HG03039 (cell line): ENCODE data around the gene CANX.
"Not testable (repeated sequence)": the region's sequence is repeated elsewhere in the genome, so short reads cannot be mapped to it uniquely, and the experiment has no call there.

Experiments used
- ATAC-seq: cut with Tn5 transposase; IDR thresholded peaks from one replicate; pipeline ENCODE4 v1.9.1; 2021; ENCODE audit warnings: mild to moderate bottlenecking, moderate library complexity; ENCODE audit not compliant: unreplicated experiment

CANX gene, protein sequence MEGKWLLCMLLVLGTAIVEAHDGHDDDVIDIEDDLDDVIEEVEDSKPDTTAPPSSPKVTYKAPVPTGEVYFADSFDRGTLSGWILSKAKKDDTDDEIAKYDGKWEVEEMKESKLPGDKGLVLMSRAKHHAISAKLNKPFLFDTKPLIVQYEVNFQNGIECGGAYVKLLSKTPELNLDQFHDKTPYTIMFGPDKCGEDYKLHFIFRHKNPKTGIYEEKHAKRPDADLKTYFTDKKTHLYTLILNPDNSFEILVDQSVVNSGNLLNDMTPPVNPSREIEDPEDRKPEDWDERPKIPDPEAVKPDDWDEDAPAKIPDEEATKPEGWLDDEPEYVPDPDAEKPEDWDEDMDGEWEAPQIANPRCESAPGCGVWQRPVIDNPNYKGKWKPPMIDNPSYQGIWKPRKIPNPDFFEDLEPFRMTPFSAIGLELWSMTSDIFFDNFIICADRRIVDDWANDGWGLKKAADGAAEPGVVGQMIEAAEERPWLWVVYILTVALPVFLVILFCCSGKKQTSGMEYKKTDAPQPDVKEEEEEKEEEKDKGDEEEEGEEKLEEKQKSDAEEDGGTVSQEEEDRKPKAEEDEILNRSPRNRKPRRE

DNA sequence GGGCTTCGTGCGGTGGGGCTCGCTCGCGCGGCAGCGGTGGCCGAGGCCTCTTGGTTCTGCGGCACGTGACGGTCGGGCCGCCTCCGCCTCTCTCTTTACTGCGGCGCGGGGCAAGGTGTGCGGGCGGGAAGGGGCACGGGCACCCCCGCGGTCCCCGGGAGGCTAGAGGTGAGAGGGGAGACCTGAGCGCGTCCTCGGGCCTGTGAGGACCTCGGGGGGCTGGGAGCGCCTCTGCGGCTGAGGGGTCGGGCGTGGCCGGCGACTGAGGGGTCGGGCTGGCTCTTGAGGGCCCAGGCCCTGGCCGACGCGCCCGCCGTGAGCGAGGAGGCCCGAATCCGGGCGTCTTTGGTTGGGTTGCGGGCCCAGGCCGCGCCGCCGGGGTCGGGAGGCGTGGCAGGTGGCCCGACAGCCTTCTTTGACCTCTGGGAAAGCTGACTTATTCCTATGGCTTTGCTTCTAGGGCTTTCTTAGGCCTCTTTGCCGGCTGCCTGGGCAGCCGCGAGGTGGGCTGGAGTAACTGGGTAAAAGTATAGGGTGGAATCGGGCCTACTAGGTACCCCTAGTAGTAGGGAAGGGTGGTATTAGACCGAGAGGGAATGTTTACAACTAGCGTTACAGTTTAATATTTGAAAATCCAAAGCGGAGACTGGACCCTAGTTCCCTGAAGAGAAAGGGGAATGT is at the start of gene CANX:
TSS of gene CANX (plus strand) at position 33 of the 681 bp plus-strand sequence. CDS start 6,715 bp downstream, outside the sequence.
- no peak for ATAC-seq

DNA sequence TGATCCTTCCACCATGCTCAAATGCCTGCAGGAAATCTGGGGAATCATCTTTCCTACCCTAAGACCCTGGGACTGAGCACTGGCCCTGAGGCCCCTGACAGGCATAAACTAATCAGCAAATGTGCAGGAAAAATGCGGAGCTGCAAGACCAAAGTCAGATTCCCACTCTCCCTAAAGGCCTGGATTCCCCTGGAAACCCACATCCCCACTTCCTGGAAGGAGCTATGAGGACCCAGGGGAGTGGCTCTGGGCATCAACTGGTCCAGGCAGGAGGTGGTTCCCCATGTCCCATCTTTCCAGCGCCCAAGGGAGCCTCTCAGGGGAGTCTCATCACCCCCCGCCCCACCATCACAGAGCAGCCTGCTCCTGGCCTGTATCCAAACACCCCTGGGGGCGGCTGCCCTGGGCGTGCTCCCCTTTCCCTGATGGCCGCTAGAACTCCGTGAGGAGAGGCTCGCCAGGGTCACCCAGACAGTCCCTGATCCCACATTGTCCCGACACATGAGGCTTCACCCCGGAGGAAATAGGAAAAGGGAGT is 49.5 kb upstream of the CANX start:
- ATAC-seq = not testable (repeated sequence)

DNA sequence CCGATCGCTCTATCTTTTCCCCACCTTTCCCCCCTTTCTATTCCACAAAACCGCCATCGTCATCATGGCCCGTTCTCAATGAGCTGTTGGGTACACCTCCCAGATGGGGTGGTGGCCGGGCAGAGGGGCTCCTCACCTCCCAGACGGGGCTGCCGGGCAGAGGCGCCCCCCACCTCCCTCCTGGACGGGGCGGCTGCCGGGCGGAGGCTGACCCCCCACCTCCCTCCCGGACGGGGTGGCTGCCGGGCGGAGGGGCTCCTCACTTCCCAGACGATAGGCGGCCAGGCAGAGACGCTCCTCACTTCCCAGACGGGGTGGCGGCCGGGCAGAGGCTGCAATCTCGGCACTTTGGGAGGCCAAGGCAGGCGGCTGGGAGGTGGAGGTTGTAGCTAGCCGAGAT is 48.5 kb upstream of the CANX start:
- ATAC-seq = not testable (repeated sequence)

DNA sequence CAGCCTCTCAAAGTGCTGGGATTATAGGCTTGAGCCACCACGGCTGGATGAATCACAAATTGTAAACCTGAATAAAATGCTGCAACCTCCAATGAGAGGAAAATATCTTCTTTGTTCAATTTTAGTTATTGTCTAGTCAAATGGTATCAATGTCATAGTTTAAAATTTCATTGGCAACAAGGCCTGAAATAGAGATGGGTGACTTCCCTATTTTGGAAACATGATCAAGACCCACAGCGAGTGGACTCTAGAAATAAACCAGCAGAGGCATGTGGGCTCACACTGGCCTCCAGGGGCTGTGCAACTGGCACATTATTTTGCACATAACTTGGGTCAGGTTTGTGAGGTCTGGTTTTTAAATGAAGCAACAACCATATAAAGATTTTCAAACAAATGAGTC is 45.6 kb upstream of the CANX start:
- ATAC-seq = not testable (repeated sequence)

DNA sequence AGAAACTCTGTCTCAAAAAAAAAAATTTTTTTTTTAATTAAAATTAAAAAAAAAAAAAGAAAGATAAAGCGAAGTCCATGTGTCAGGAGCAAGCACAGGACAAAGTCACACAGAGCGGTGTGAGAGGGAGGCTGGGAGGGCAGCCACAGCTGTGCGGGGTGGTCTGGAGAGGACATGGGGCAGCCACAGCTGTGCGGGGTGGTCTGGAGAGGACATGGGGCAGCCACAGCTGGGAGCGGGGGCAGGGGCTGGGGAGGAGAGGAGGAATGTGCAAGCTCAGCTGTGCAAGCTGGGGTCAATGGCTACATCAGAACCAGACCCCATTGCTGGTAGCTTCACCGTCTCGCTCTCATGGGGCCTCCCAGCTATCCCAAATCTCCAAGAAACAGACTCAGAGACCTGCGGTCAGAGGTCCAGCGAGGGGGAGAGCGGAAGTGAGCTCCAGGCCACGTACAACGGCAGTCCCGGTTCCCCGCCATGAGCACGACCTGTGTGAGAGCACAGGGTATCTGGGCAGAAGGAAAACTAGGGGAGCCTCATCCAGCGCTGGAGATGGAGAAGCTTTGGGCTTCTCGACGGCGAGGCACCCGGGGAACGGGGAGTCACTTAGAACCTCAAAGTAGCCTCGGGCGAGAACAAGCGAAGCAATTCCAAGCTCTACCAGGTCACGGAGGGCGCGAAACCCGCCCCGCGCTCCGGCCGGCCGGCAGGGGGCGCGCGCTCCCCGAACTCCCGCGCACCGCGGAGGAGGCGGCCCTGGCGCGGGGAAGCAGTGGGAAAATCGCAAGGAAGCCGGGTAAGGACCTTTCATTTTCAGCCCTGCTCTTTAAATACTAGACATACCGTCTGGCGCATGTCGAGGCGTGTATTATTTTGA is 41.2 kb upstream of the CANX start:
- ATAC-seq = peak; percentile 85

DNA sequence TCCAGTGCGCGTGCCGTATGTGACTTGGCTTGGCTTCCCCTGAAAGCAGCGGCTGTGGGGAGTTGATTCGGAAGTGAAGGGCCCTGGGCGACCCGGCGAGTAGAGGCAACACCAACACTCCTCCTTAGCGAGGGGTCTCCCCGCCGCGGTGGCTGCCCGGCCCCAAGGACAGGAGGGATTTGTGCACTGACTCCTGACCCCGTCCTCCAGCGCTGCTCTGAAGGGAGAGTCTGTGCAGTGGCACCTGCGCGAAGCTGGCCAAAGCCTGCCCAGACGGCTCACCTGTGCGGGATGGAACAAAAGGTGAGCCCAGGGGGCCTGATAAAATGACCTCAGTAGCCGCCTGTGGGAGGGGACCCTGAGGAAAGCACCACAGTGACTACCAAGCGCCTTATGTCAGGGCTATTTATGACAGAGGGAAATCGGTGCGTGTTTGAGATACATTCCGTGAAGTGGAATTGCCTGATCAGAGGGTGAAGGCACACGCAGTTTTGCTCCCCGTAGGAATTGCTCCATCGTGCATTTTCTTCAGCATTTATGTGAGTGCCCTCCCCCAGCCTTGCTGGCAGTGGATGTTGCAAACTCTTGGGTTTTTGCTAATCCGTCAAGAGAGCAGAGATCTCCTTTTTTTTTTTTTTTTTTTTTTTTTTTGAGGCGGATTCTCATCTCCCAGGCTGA is 40.4 kb upstream of the CANX start:
- ATAC-seq = peak; percentile 51

DNA sequence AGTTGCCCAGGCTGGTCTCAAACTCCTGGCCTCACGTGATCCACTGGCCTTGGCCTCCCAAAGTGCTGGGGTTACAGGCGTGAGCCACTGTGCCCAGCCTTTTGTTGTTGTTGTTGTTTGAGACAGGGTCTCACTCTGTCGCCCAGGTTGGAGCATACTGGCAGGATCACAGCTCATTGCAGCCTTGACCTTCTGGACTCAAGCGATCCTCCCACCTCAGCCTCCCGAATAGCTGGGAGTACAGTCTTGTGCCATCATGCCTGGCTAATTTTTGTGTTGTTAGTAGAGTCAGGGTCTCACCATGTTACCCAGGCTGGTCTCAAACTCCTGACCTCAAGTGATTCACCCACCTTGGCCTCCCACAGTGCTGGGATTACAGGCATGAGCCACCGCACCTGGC is 37.1 kb upstream of the CANX start:
- not testable (repeated sequence) for ATAC-seq

DNA sequence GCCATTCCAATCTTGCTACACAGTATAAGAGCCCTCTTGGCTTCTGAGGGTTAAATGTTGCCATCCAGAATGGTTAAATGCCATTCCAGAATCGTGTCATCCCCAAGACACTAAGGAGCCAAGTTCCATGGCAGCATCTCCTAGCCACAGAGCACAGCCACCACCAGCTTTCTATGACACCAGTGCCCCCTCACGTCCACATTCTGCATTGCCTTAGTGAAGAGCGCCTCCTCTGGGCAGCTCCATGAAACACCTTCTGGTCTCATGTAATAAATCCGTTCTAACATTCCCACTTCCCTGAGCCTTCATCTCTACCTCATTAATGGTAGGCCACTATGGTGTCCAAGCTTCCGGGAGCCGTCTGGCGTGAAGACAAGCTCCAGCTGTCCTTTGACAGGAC is 30.4 kb upstream of the CANX start:
- ATAC-seq = no peak

DNA sequence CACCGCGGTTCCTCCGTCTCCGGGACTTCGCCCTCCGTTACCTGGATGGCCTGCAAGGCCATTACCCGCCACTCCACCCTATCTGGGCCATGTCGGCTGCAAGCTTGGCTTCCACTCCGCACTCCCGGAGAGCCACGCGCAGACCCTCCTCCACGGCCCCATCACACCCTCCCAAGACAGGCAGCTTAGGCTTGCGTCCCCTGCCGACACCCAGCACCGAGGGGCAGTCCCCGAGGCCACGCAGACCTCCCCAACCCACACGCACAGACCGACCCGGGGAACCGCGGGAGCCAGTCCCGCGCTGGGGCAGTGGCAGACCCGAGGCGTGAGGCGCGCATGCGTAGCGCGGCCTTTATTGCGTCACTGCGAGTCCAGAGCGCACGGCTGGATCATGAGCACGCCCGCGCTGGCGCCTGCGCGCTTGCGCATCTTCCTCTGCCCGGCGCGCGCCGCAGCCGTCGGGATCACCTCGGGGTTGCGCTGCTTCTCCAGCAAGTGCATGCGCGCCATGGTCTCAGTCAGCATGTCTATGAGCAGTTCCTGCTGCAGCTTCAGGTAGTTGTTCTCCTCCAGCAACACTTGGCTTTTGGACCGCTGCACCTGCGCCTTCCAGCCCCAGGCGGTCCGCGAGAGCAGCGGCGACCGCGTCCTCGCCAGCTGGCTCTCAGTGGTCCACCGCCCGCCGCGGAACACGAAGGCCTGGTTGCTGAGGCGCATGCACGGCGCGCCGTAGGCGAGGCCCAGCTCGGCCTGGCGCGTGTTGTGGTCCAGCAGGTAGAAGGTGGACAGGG is 20.3 kb upstream of the CANX start:
- ATAC-seq = peak; percentile 80

DNA sequence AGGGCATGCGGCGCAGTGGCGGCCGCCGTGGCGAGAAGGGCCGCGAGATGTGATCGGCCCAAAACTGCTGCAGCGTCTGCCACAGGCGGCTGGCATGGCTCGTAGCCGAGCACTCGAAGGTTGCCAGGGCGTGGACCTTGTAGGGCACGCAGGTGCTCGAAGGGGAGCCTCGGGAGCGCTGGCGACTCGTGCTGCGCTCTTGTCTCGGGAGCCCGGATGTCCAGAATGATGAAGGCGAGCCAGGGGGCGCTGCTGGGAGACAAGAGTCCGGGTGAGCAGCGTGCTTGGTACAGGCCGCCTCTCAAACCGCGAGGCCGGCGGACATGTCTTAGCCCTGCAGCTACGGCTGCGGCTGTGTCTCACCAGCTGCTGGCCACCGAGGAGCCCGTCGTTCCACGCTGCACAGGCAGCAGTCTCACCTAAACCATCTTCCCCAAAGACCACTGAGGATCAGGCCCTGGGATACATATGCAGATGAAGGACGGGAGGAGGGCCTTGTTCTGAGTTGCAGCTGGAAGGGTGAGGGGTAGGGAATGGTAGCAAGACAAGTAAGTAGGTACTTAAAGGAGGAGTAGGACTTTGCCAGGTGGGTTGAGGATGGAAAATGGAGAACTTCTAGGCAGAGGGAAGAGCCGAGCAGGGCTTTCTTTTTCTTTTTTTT is 19.6 kb upstream of the CANX start:
- ATAC-seq = peak; percentile 24

DNA sequence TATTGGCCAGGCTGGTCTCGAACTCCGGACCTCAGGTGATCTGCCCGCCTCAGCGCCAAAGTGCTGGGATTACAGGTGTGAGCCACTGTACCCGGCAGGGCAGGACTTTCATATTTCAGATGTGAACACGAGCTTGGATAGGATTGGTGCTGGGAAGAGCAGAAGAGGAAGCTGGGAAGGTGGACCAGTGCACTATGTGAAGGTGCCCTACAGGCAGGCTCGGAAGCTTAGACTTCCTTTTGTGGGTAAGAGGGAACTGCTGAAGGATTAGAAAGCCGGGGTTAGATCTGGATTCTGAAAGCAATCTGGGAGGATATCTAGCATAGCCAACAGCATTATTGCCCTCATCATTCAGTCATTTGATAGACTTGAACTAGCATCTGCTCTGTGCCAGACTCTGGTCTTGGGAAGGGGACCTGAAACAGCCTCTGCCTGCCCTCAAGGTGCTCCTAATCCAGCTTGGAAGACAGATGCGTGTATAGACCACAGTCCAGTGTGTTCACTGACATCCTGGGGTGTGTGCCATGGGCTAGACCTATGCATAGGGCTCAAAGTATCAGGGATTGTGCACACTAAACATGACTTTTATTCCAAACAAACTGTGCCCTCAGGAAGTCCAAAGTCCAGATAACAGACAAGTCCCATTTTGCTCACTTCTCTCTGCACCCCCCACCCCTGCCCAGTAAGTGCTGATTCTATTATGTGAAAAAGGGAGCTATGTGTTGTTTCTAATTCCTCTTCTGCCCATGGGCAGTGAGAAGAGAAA is 18.6 kb upstream of the CANX start:
- no peak for ATAC-seq

DNA sequence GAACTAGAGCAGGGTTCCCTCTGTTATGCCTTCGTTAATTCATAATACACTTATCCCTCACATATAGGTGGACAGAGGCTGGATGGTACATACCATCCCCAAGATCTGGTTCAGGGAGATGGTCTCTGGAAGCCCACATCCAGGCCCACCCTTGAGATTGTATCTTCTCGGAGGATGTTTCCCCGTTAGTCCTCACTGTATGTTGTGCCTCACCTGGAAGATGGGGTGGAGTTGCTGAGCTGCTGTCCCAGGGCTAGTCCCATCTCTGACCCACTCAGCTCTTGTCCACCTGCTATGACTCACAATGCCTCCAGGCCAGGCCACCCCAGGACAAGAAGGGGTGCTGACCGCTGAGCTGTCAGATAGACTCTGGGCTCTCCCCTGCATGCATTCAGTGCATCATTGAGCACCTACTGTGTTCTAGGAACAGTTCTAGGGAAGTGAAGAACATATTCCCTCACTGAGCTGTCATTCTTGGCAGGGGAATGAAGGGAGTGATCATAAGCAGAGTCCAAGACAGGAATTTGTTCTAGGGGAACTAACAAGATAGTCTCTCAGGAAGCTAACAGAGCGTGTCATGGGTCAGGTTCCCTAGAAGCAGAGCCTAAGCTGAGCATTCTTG is 17.9 kb upstream of the CANX start, which contains the start of gene CBY3:
TSS of gene CBY3 (minus strand) at position 255 of the 622 bp plus-strand sequence. CDS start at position 139, 116 bp downstream.
- ATAC-seq = no peak

DNA sequence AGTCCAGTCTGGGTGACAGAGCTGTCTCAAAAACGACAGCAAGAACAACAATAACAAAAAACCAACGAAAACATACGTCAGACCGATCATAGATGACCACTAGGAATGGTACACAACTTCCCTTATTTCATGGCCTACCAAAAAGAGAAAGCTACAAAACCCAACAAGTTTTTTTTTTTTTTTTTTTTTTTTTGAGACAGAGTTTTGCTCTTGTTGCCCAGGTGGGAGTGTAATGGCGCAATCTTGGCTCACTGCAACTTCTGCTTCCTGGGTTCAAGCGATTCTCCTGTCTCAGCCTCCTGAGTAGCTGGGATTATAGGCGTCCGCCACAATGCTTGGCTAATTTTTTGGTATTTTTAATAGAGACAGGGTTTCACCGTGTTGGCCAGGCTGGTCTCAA is 9.6 kb upstream of the CANX start:
- ATAC-seq = not testable (repeated sequence)

DNA sequence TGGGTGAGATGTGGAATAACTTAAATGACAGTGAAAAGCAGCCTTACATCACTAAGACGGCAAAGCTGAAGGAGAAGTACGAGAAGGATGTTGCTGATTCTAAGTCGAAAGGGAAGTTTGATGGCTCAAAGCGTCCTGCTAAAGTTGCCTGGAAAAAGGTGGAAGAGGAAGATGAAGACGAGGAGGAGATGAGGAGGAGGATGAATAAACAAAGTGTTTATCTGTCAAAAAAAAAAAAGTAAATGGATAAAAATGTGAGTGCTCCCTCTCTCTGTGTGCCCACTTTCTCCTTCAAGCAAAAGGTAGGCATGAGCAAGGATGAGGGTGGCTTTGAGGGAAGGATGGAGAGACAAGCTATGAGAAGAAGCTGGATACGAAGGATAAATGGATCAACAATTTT is 4.2 kb upstream of the CANX start:
- ATAC-seq = no peak

DNA sequence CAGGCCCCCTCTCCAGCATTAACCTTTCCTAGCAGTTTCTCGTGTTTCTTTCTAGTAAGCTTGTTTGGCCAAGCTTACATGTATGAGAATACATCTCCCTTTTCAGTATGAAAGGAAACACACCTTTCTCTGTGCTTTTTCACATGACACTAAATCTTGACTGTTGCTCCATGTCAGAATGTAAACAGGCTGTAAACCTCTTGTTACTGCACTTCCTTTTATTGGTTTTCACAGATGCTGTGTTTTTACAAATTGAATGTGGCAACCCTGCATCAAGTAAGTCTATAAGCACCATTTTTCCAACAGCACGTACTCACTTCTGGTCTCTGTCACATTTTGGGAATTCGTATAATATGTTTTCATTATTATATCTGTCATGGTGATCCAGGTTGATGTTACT is 2.2 kb upstream of the CANX start:
- ATAC-seq = no peak

DNA sequence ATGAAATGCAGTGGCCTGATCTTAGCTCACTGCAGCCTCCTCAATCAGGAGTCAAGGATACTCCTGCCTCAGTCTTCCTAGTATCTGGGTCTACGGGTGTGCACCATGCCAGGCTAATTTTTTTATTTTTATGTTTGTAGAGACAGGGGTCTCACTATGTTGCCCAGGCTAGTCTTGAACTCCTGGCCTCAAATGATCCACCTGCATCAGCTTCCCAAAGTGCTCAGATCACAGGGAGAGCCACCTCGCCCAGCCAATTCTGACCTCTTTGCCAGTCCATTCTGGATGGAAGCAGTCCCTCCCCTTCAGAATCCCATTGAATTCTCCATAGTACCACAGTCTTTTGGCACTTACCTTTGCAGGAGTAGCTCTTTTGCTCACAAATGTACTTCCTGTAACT is 1.7 kb upstream of the CANX start:
- ATAC-seq = no peak

DNA sequence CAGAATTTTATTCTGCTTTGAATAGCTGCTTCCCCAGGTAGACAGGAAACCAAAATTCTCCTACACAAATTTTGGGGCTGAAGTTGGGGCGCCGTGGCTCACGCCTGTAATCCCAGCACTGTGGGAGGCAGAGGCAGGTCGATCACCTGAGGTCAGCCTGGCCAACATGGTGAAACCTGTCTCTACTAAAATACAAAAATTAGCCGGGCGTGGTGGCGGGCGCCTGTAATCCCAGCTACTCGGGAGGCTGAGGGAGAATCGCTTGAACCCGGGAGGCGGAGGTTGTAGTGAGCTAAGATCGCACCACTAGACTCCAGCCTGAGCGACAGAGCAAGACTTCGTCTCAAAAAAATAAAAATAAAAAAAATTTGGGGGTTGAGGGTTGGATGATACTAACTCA is 1.2 kb upstream of the CANX start:
- not testable (repeated sequence) for ATAC-seq
